GM12892 (cell line): Measurements from ENCODE around the gene CAMK1D. TPM values are rescaled to one million over a fixed set of nuclear protein-coding genes. Genes with fewer than 3 reads are reported as not detected.
"Not testable (repeated sequence)": the region's sequence is repeated elsewhere in the genome, so short reads cannot be mapped to it uniquely, and the experiment has no call there.

Experiments used
- DNase-seq: peaks from one replicate; pipeline ENCODE4 v3.0.0; 2011; ENCODE audit not compliant: insufficient read length
- FAIRE-seq: peaks from 2 replicates; lab custom pipeline; 2011; peaks lifted over from hg19 to GRCh38; lab: Jason Lieb, UNC
- POLR2A ChIP-seq: IDR thresholded peaks from 2 replicates; pipeline ENCODE4 v1.6.1; 2011; ENCODE audit warnings: low read depth, low read length, control low read depth
- POLR2AphosphoS5 ChIP-seq: IDR thresholded peaks from 2 replicates; pipeline ENCODE4 v1.6.1; 2011; ENCODE audit warnings: low read depth, low read length, control low read depth
- TAF1 ChIP-seq: IDR thresholded peaks from 2 replicates; pipeline ENCODE4 v1.6.1; 2011; ENCODE audit warnings: low read depth, mild to moderate bottlenecking, control low read depth, low read length, borderline replicate concordance
- polyA plus RNA-seq: library from polyadenylated mRNA; unstranded; fragments of >200 nt; gene quantifications from one replicate; pipeline ENCODE4 v1.2.1, GENCODE V29; 2012; ENCODE audit warnings: missing spikeins, inconsistent platforms; ENCODE audit not compliant: missing spikeins

Gene CAMK1D
- polyA plus RNA-seq, result 24.6 TPM

DNA sequence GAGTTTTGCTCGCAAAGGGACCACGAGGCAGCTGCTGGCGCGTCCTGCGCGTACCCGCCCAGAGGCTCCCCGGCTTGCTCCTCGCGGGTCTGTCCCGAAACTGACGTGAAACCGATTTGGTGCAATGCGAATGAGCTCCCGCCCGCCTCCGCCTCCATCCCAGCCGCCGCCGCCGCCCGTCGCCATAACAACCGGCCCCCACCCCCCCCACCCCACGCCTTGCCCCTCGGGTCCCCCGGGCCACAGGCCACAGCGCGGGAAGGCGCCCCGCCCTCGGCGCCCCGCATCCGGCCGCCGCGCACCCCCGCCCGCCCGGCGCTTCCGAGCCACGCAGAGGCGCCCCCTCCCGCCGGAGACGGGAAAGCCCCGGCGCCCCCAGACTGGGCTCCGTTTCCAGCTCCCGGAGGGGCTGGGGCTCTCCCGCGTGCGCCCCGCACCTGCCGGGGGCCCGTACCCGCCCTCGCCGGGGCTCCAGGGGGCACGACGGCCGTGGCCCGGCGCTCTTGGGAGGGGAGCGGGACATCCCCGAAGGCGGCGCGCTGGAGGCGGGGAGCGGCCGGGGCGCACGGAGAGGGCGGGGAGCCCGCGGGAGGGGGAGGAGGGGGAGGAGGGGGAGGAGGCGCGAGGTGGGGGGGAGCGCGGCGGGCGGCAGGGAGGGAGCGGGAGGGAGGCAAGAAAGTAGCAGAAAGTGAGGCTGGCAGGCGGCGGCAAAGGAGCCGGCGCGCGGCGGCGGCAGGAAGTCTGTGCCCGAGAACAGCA lies at the start of gene CAMK1D:
TSS of gene CAMK1D (plus strand) at position 678 of the 759 bp plus-strand sequence.
- TF ChIP-seq POLR2A, result peak; percentile 74
- peak; percentile 64 for TF ChIP-seq POLR2AphosphoS5
- 0 out of 2 replicates have a peak, but pooled peaks have one; percentile 29 for TF ChIP-seq TAF1
- DNase-seq (peak; percentile 74), FAIRE-seq (no peak)

DNA sequence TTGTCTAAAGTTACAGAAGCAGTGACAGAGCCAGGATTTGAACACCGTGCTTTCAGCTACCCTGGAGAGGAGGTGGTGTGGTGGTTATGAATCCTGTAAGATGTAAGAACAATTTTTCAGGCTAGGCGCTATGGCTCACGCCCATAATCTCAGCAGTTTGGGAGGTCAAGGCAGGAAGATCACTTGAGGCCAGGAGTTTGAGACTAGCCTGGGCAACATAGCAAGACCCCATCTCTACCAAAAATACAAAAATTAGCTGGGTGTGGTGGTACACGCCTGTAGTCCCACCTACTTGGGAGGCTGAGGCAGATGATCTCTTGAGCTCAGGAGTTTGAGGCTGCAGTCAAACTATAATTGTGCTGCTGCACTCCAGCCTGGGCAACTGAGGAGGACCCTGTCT lies 48.3 kb upstream of the CAMK1D start:
- not testable (repeated sequence) for FAIRE-seq

DNA sequence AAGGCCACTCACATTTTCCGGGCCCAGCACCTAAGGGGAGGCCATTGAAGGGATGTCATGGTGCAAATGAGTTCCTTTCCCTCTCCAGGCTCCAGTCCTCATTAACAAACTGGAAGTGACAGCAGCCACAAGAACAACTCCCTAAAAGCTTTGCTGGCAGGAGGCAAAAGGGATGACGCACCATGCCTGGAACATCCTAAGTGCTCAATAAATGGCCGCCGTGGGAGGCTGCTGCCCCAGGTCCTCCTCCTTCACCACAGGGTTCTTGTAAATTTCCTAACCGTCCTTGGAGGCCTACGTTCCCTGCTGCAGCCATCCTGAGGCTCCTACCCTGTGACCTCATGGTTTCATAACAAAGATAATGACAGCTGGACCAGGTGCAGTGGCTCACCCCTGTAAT lies 41.3 kb upstream of the CAMK1D start:
- TF ChIP-seq POLR2A (no peak), TAF1 (no peak), POLR2AphosphoS5 (no peak)
- DNase-seq (no peak), FAIRE-seq (no peak)

More for the DNA sequence above, 48.3 kb upstream of the CAMK1D start:
- not testable (repeated sequence) for DNase-seq

DNA sequence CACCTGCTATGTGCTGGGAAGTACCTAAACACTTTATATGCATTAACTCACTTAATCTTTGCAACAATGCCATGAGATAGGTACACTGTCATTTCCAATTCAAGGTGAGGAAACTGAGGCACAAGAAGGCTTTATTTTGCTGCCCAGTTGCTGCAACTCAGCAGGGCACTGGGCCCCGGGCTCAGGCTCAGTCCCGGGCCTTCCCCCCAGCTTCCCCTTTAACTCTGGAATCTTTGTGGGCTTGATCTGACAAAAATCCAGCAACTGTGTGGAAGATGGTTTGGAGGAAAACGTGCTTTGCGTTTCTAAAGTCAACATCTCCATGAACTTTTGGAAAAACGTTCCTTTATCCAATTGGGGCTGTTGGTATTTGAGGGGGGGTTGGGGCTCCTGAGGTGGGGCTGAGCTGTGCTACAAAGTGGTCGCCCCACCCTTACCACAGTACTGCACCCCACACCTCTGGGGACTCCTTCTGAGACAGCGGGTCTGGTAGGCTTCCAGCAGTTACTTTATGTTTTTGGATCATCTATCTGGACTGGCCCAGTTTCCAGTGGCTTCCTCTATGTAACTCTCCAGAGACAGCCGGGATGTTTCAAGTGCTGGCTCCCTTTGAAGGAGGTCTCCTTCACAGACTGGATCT lies 40.5 kb upstream of the CAMK1D start:
- DNase-seq (no peak), FAIRE-seq (peak; percentile 24)
- no peak for TF ChIP-seq POLR2AphosphoS5
- no peak for TF ChIP-seq TAF1
- TF ChIP-seq POLR2A, result no peak

DNA sequence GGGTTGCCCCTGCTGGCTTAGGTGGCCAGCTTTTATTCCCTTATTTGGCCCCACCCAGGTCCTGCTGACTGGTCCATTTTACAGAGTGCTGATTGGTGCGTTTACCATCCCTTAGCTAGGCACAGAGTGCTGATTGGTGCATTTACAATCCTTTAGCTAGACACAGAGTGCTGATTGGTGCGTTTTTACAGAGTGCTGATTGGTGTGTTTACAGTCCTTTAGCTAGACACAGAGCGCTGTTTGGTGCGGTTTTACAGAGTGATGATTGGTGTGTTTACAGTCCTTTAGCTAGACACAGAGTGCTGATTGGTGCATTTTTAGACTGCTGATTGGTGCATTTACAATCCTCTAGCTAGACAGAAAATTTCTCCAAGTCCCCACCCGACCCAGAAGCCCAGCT lies 39.6 kb upstream of the CAMK1D start:
- DNase-seq, FAIRE-seq: not testable (repeated sequence)

DNA sequence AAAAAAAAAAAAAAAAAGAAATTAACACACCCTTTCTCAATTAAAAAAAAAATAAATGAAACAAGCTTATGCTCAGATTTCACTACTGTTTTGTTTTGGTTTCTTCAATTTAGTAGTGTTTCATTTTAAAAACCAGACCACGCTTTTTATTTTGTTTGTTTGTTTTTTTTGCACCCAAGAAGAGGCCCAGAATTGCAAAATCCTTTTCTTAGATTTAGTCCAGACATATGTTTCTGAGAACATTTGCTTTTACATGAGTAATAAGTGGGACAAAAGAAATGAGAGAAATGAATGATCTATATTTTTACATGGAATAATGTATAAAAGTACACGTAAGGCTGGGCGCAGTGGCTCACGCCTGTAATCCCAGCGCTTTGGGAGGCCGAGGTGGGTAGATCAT lies 34.5 kb upstream of the CAMK1D start:
- FAIRE-seq, result no peak
- no peak for TF ChIP-seq TAF1
- no peak for TF ChIP-seq POLR2AphosphoS5
- no peak for TF ChIP-seq POLR2A
- no peak for DNase-seq

DNA sequence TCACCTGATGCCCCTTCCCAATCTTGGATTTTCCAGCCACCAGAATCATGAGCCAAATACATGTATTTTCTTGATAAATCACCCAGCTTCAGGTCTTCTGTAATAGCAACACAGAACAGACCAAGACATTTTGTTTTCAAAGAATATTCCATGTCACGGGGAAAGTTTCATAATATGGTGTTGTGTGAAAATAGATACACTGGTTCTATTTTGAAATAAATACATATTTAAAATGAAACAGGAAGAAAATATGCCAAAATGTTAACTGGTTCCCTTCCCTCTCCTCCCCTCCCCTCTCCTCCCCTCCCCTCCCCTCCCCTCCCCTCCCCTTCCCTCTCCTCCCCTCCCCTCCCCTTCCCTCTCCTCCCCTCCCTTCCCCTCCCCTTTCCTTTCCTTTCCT lies 30.3 kb upstream of the CAMK1D start:
- no peak for FAIRE-seq
- no peak for DNase-seq
- TF ChIP-seq TAF1 (no peak), POLR2A (no peak), POLR2AphosphoS5 (no peak)

DNA sequence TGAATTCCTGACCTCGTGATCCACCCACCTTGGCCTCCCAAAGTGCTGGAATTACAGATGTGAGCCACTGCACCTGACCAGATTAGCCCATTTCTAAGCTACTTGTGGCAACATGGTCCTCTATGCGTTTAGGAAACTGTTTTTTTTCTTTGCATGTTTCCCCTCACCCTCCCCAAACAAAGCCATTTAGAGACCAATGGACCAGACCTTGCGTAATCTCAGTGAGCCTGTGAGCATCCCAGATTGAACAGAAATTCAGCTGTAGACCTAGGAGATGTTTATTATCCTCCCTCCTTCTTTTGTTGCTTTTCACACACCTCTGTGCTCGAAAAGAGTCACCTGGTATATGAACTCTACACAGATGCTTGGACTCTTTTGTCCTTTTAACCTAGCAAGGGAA lies 28.5 kb upstream of the CAMK1D start:
- TF ChIP-seq TAF1, result no peak
- no peak for TF ChIP-seq POLR2A
- no peak for TF ChIP-seq POLR2AphosphoS5
- no peak for FAIRE-seq

DNA sequence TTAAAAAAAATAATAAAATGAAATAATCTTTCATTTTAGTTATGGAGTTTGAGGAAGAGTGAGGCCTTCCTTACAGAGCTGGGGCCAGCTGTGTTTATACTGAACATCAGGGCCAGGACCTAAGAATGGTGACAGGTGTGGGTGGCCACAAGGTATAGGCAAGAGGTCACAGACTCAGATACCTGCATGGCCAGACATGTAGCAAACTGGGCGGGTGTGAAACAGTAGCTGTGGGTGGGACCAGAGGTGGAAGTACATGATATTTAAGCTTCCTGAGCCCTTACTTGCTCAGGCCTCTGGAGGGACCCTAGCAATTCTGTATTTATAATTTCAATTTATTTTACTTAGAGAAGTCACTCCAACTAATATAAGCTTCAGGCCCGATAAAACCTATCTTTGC lies 27.7 kb upstream of the CAMK1D start:
- DNase-seq, result no peak
- FAIRE-seq, result no peak
- TF ChIP-seq TAF1 (no peak), POLR2A (no peak), POLR2AphosphoS5 (no peak)

More for the DNA sequence above, 28.5 kb upstream of the CAMK1D start:
- DNase-seq, result no peak

DNA sequence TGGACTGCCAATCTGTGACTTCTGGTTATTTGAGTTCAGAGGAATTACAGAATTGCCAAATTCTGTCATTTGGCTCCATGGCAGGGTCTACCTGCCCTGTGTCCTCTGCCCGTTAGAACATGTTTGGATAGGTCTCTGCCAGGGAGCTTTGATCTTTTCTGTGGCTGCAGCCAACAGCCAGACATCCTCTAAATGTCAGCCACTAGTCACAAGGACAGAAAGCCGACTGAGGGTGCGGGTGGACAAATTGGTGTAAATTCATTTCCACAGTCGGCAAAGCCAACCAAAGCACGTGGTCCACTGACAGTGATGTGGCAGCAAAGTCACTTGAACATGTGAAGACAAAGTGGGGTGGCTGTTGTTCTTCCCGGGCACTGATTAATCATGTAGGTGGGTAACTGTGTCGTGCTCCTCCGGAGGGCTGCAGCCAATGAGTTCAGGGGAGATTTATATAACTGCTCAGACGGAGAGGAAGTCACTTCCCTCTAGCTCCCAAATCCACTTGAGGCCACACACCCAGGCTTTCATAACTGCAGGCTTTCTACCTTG lies 26.7 kb upstream of the CAMK1D start:
- FAIRE-seq, result no peak
- no peak for DNase-seq
- no peak for TF ChIP-seq POLR2AphosphoS5
- TF ChIP-seq POLR2A, result no peak

DNA sequence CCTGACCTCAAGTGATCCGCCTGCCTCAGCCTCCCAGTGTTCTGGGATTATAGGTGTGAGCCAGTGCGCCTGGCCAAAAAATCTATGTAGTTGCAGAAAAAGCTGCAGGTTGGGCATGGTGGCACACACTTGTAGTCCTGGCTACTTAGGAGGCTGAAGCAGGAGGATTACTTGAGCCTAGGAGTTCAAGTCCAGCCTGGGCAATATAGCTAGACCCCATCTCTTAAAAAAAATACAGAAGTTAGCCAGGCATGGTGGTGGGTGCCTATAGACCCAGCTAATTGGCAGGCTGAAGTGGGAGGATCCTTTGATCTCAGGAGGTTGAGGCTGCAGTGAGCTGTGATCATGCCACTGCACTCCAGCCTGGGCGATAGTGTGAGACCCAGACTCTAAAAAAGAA lies 24.8 kb upstream of the CAMK1D start:
- TF ChIP-seq POLR2AphosphoS5 (no peak), TAF1 (no peak), POLR2A (no peak)
- DNase-seq, result no peak
- FAIRE-seq, result no peak

DNA sequence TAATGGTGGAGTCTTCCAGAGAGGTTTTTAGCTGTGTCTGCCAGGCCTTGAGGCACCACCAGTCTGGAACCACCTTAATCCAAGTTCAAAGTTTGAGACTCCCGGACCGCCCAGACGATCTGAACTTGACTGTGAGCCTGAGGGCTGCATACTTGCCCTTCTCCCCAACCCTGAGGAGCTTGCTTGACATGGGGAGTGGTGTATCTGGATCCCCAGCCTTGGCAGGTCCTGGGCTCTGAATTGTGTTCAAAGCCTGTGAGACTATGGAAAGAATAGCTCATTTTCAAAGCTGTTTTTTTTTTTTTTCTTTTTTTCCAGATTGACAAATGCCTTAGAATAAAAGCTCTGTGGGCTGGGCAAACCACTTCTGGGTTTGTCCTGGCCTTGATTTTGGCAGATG lies 22.3 kb upstream of the CAMK1D start:
- FAIRE-seq (no peak), DNase-seq (no peak)
- TF ChIP-seq POLR2AphosphoS5, result no peak
- TF ChIP-seq TAF1, result no peak

DNA sequence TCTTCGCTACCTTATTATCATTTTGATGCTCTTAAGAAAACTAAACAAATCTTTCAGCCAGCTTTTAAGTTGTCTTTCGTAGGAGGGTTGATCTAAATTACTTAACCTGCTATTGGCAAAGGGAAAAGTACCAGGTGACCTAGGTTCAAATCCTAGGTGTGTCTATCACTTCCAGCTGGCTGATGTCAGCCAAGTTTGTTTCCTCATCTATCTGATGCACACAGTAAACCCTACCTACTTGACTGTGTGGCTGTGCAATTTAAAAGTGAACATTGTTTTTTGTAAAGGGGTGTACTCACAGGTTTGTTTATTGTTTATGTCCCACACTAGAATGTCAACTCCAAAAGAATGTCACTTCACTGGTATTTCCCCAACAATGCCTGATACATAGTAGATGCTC lies 21.9 kb upstream of the CAMK1D start:
- FAIRE-seq (no peak), DNase-seq (no peak)
- TF ChIP-seq POLR2A (no peak), TAF1 (no peak), POLR2AphosphoS5 (no peak)

DNA sequence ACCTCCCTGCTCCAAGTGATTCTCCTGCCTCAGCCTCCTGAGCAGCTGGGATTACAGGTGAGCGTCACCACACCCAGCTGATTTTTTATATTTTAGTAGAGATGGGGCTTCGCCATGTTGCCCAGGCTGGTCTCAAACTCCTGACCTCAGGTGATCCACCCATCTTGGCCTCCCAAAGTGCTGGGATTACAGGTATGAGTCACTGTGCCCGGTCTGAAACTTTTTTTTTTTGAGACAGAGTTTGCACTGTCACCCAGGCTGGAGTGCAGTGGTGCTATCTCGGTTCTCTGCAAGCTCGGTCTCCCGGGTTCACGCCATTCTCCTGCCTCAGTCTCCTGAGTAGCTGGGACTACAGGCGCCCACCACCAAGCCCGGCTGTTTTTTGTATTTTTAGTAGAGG lies 21.0 kb upstream of the CAMK1D start:
- not testable (repeated sequence) for DNase-seq, FAIRE-seq
